ENCODE results near the gene LPO.

LPO gene

DNA sequence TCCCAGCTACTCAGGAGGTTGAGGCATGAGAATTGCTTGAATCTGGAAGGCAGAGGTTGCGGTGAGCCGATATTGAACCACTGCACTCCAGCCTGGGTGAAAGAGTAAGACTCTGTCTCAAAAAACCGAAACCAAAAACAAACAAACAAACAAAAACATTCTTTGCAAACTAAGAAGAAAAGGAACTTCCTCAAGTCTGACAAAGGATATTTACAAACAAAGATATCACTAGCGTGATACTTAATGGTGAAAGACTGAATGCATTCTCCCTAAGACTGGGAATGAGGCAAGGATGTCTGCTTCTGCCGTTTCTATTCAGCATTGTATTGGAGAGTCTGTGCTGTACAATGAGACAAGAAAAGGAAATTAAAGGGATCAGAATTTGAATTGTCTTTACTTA, 52.9 kb downstream of the LPO start:
- Histone ChIP-seq H3K4me1 (ENCODE audit: control insufficient read depth, insufficient read depth, low read length) (no peaks in the 10 kb centered on the region), H3K27ac (ENCODE audit: low read depth, low read length) (no peak overlapping the region), H3K27me3 (ENCODE audit: control insufficient read depth, insufficient read depth, low read length) (peaks cover 2% of the 10 kb centered on the region), H3K36me3 (ENCODE audit: control insufficient read depth, insufficient read depth, low read length) (no peaks in the 10 kb centered on the region), H3K9ac (ENCODE audit: low read length) (no peak overlapping the region), H3K4me3 (ENCODE audit: low read length) (no peak overlapping the region)

DNA sequence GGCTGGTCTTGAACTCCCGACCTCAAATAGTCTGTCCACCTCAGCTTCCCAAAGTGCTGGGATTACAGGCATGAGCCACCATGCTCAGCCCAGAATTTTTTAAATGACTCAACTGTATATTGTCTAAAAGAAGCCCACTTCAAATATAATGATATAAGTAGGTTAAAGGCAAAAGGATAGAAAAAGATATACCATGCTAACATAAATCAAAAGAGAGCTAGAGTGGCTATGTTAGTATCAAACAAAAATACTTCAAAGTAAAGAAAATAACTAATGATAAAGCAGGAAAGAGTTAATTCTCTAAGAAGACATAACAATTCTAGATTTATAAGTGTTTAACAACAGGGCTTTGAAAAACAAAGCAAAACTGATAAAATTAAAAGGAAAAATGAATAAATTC, 55.6 kb downstream of the LPO start:
- peaks cover 2% of the 10 kb centered on the region for H3K27me3 ChIP-seq (ENCODE audit: control insufficient read depth, insufficient read depth, low read length)
- no peak overlapping the region for H3K27ac ChIP-seq (ENCODE audit: low read depth, low read length)
- no peak overlapping the region for H3K4me3 ChIP-seq (ENCODE audit: low read length)
- no peaks in the 10 kb centered on the region for H3K4me1 ChIP-seq (ENCODE audit: control insufficient read depth, insufficient read depth, low read length)
- no peak overlapping the region for H3K9ac ChIP-seq (ENCODE audit: low read length)
- H3K36me3 ChIP-seq (ENCODE audit: control insufficient read depth, insufficient read depth, low read length), result no peaks in the 10 kb centered on the region

DNA sequence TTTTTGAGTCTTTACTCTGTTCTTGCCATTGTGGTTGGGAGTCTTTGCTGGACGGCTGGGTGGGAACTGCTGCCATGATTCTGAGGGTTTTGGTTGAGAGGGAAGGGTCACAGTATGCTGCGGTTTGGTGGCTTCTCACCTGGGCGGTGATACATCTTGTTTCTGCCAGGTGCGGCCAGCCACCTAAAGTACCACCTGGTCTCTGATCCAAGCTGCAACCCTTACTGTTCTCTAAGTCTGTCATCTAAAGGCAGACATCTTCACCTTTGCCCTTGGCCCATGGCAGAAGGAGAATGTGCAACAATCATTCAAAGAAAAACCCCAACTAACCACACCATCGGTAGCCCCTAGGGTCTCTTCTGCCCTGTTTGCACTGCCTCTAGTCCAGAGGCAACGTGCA, 62.0 kb downstream of the LPO start:
- Histone ChIP-seq H3K27ac (ENCODE audit: low read depth, low read length) (no peak overlapping the region), H3K36me3 (ENCODE audit: control insufficient read depth, insufficient read depth, low read length) (no peaks in the 10 kb centered on the region), H3K27me3 (ENCODE audit: control insufficient read depth, insufficient read depth, low read length) (no peaks in the 10 kb centered on the region), H3K4me1 (ENCODE audit: control insufficient read depth, insufficient read depth, low read length) (no peaks in the 10 kb centered on the region), H3K9ac (ENCODE audit: low read length) (no peak overlapping the region), H3K4me3 (ENCODE audit: low read length) (no peak overlapping the region)

DNA sequence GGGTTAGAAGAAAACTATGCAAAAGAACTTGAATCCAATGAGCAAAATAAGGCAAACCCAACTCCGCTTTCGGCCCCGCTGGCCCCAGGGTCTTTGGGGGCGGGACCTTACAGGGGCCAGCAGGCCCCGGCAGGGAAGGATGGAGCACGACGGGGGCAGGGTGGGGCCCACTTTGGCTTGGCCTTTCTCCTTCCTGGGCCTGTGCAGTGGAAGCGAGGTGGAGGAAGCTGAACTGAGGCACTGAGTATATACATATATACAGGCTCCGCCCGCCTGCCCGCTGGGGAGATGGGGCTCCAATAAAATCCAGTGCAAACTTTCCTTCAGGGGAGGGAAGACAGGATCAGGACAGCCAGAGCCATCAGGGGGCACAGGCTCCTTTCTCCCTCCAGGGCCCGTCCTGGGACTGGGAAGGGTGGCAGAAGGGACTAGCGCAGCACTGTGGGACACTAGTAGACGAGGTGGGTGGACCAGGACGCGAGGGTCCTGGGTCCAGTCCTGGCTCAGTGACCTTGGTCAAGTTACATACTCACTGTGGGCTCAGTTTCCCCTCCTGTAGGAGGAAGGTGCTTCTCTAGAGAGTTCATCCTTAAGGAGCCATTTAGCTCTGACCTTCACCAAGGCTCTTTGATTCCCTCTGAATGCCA, 63.2 kb downstream of the LPO start:
- no peaks in the 10 kb centered on the region for H3K36me3 ChIP-seq (ENCODE audit: control insufficient read depth, insufficient read depth, low read length)
- no peak overlapping the region for H3K9ac ChIP-seq (ENCODE audit: low read length)
- H3K27ac ChIP-seq (ENCODE audit: low read depth, low read length), result no peak overlapping the region
- no peaks in the 10 kb centered on the region for H3K27me3 ChIP-seq (ENCODE audit: control insufficient read depth, insufficient read depth, low read length)
- H3K4me1 ChIP-seq (ENCODE audit: control insufficient read depth, insufficient read depth, low read length), result no peaks in the 10 kb centered on the region
- no peak overlapping the region for H3K4me3 ChIP-seq (ENCODE audit: low read length)

DNA sequence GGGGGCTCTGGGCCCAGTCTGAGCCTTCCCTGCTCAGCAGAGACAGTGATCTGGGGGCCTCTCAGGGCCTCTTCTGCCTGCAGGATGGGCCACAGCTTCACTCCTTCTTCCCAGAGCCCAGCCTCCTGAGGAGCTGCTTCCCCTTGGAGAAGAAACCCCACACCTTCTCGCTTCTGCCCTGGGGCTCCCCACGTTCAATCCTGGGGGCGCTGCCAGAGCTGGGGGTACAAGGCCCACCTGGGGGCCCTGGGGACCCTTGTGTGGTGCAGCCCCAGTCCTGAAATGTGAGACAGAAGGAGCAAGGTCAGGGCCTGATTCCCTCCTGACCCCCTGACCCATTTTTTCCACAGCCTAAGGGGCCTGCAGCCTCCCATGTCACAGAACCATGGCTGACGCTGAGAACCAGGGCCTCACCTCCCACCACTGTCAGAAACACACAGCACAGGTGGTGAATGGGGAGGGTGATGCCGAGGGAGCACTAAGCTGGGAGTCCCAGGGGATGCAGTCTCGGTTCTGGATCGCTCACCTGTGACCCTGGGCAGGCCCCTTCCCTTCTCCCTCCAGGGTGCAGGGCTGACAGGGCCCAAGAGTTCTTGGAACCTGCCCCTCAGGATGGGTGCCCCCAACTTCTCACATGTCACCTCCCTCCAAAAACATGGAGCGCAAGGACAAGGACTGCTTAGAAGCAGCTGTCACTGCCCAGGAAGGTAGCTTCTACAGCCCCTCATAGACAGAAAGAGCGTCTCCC, 64.0 kb downstream of the LPO start:
- H3K36me3 ChIP-seq (ENCODE audit: control insufficient read depth, insufficient read depth, low read length), result no peaks in the 10 kb centered on the region
- no peaks in the 10 kb centered on the region for H3K4me1 ChIP-seq (ENCODE audit: control insufficient read depth, insufficient read depth, low read length)
- H3K4me3 ChIP-seq (ENCODE audit: low read length), result no peak overlapping the region
- no peaks in the 10 kb centered on the region for H3K27me3 ChIP-seq (ENCODE audit: control insufficient read depth, insufficient read depth, low read length)
- no peak overlapping the region for H3K9ac ChIP-seq (ENCODE audit: low read length)
- no peak overlapping the region for H3K27ac ChIP-seq (ENCODE audit: low read depth, low read length)

DNA sequence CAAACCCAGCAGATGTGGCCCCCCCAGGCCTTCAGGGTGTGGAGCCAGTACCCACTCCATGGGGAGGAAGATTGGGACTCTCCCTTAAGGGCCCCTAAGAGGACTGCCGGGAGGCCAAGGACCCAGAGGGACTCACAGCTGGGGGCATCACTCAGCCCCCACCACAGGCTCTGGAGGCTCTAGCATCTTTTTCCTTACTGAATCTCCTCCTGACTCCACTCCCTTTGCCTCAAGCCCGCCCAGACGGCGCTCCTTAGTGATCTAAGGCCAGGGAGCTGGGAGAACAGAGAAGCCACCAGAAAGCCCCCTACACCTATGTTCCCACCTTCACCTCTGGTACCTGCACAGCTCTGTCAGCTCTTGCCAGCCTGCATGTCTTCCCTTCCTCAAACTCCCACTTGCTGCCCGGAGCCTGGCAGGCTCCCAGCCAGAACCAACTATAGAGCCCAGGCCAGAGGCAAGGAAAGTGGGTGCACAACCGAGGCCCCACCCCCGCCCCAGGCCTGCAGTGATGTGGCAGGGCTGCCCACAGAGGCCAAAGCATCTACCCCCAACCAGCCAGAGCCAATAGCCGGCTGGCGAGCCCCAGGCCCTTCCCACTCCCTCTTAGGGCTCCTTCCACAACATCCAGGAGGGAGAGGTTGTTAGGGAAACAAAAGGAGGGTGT, 64.7 kb downstream of the LPO start:
- no peaks in the 10 kb centered on the region for H3K36me3 ChIP-seq (ENCODE audit: control insufficient read depth, insufficient read depth, low read length)
- H3K27ac ChIP-seq (ENCODE audit: low read depth, low read length), result no peak overlapping the region
- H3K9ac ChIP-seq (ENCODE audit: low read length), result no peak overlapping the region
- H3K4me3 ChIP-seq (ENCODE audit: low read length), result no peak overlapping the region
- H3K27me3 ChIP-seq (ENCODE audit: control insufficient read depth, insufficient read depth, low read length), result no peaks in the 10 kb centered on the region
- no peaks in the 10 kb centered on the region for H3K4me1 ChIP-seq (ENCODE audit: control insufficient read depth, insufficient read depth, low read length)

DNA sequence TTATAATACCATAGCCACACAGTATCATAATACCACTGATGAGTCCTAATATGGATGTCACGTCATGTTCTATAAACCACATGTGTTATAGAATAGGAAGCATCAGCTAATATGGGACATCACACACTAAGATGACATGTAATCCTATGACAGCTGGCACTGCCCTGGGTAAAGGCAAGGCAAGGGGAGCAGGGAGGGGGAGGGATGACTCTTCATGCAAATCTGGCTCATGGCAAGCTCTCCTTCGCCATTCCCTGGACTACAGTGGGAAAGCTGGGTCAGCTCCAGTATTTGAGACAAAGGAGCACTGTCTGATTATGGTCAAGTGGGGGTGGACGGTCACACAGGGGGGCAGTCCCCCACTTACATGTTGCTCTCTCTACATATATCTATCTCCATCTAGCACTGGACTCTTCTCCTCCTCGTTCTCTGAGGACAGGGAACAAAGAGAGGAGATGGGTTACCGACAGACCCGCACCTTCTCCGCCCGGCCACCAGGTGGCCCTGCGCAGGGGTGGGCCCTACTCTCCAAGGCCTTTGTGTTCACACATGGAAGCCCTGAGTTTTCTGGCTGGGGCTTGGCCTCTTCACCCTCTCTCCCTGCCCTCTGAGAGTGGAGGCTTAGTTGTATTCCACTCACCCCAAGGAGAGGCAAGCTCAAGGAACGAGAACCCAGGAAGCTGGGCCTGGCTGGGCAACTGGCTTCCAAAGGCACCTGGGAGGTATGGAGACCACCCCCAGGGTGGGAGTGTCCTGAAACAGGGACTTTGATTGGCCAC, 65.8 kb downstream of the LPO start:
- H3K4me3 ChIP-seq (ENCODE audit: low read length), result no peak overlapping the region
- no peaks in the 10 kb centered on the region for H3K36me3 ChIP-seq (ENCODE audit: control insufficient read depth, insufficient read depth, low read length)
- no peaks in the 10 kb centered on the region for H3K4me1 ChIP-seq (ENCODE audit: control insufficient read depth, insufficient read depth, low read length)
- no peak overlapping the region for H3K9ac ChIP-seq (ENCODE audit: low read length)
- no peaks in the 10 kb centered on the region for H3K27me3 ChIP-seq (ENCODE audit: control insufficient read depth, insufficient read depth, low read length)
- no peak overlapping the region for H3K27ac ChIP-seq (ENCODE audit: low read depth, low read length)

DNA sequence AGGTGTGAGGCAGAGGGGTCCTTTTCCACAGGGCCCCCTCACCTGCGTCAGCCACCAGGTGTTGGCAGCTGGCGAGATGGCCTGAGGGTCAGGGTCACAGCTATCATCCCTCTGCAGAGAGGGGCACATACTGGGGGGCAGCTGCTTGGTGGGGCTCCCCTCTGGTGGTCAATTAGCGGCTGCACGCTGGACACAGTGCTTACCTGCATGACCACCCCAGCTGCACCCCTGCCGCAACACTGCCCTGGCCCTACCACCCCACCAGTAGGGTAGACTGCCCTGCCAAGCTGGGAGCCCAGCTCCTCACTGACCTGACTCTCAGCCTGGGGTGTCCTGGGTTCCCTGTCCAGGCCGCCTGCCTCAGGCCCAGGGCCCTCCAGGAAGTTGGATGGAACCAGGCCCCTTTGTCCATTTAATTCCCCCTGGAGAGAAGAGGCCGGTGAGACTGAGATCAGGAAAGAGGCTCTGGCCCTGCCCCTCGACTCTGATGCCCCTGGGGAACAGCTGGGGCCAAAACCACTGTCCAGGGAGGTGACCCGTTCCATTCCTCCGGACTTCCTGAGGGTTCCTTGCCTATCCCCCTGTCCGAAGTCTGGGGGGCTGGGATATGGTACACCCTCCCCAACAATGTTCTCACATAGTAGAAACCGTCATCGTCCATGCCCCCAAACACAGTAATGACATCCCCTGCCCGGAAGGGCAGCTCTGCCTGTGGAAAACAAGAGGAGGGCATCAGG, 66.5 kb downstream of the LPO start:
- H3K27ac ChIP-seq (ENCODE audit: low read depth, low read length), result no peak overlapping the region
- H3K36me3 ChIP-seq (ENCODE audit: control insufficient read depth, insufficient read depth, low read length), result no peaks in the 10 kb centered on the region
- no peak overlapping the region for H3K4me3 ChIP-seq (ENCODE audit: low read length)
- H3K9ac ChIP-seq (ENCODE audit: low read length), result no peak overlapping the region
- H3K4me1 ChIP-seq (ENCODE audit: control insufficient read depth, insufficient read depth, low read length), result no peaks in the 10 kb centered on the region
- no peaks in the 10 kb centered on the region for H3K27me3 ChIP-seq (ENCODE audit: control insufficient read depth, insufficient read depth, low read length)

DNA sequence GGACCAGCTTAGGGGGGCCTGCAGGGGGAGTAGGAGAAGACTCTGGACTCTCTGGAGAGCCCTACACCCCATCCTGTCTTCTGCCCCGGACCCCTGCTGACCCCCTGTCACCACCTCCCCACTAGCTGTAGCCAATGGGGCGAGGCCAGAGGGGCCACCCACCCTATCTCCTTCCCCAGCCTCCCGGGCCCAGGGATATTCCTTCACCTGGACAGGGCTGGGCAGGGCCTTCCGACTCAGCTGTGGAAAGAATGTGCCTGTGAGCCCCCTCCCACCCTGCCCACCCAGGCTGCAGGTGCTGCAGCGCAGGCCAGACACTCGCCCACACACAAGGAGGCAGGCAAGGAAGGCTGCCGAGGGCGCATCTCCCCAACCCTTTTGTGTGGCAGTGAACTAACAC, 67.2 kb downstream of the LPO start:
- Histone ChIP-seq H3K36me3 (ENCODE audit: control insufficient read depth, insufficient read depth, low read length) (no peaks in the 10 kb centered on the region), H3K4me1 (ENCODE audit: control insufficient read depth, insufficient read depth, low read length) (no peaks in the 10 kb centered on the region), H3K27me3 (ENCODE audit: control insufficient read depth, insufficient read depth, low read length) (no peaks in the 10 kb centered on the region), H3K9ac (ENCODE audit: low read length) (no peak overlapping the region), H3K27ac (ENCODE audit: low read depth, low read length) (no peak overlapping the region), H3K4me3 (ENCODE audit: low read length) (no peak overlapping the region)

DNA sequence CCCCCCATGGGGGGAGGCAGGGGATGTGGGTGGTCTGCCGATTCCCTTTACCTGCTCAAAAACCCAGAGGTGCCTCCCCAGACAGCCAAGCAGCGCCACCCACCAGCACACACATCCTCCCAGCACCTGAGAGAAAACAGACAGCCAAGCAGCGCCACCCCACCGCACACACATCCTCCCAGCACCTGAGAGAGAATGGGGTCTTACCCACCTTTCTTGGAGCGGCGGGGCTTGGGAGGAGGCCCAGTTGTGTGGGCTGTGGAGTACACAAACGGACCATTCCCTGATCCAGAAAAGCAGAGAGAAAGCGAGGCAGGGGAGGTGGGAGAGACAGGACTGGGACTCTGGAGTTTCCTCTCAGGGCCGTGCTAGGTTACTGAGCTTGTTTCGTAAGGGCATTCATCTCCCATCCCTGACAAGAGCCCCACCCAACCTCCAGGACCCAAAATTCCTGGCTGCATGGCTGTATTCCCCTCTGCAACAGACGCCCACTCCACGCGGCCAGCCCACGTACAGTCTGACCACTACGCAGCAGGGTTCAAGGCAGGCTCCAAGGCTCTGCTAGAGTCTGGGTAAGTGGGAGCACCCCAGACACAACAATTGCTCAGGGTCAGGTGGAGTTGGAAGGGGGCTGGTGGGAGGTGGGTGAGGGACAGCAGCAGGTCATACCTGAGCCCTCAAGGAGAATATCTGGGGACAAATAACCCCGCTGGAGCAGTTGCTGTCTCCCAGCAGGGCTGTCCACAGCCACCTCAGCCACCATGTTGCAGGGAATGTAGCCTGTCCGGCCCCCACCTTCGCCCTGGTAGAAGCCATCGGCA, 68.0 kb downstream of the LPO start:
- Histone ChIP-seq H3K27ac (ENCODE audit: low read depth, low read length) (no peak overlapping the region), H3K27me3 (ENCODE audit: control insufficient read depth, insufficient read depth, low read length) (no peaks in the 10 kb centered on the region), H3K36me3 (ENCODE audit: control insufficient read depth, insufficient read depth, low read length) (no peaks in the 10 kb centered on the region)

DNA sequence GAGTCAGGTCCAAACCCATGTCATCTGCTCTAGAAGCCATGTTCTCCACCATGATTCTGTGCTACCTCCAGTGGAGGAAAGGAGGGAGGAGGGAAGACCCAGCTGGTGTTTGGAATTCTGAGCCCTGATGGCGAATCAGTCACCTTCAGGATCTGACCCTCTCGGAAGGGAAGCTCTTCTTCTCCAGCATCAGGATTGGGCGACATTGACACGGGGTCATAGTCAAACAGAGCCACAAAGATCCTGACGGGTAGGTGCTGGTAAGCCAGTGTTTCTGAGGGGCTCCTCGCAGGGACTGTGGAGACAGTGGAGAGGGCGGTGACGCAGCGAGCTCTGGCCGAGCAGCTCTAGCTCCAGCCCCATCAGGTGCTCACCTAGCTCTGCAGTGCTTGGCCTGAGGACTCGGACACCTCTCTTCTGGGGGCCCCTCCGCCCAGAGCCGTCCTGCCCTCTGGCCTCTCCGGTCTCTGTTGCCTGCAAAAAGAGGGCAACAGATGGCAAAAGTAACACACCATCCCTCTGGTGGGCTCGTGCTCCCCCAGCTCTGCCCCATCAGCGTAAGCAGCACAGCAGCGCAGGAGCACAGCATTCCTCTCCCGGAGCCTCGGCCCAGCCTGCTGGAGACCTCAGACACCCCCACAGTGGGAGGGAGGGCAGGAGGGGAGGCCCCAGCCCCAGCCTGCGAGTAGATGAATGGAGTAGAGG, 69.2 kb downstream of the LPO start:
- Histone ChIP-seq H3K27ac (ENCODE audit: low read depth, low read length) (no peak overlapping the region), H3K36me3 (ENCODE audit: control insufficient read depth, insufficient read depth, low read length) (no peaks in the 10 kb centered on the region), H3K9ac (ENCODE audit: low read length) (no peak overlapping the region)

More for the DNA sequence above, 68.0 kb downstream of the LPO start:
- H3K4me3 ChIP-seq (ENCODE audit: low read length), result no peak overlapping the region
- H3K9ac ChIP-seq (ENCODE audit: low read length), result no peak overlapping the region
- no peaks in the 10 kb centered on the region for H3K4me1 ChIP-seq (ENCODE audit: control insufficient read depth, insufficient read depth, low read length)

More for the DNA sequence above, 69.2 kb downstream of the LPO start:
- Histone ChIP-seq H3K4me1 (ENCODE audit: control insufficient read depth, insufficient read depth, low read length) (no peaks in the 10 kb centered on the region), H3K4me3 (ENCODE audit: low read length) (no peak overlapping the region), H3K27me3 (ENCODE audit: control insufficient read depth, insufficient read depth, low read length) (no peaks in the 10 kb centered on the region)
